SK-N-SH (cell line): Measurements from ENCODE around the gene TOX4. TPM values are rescaled to one million over a fixed set of nuclear protein-coding genes. Genes with fewer than 3 reads are reported as not detected.

ENCODE experiments used
- CTCF ChIA-PET: fragments of 300-600, 350-600 bp; formaldehyde crosslinking; extraction: SDS; loops from one replicate; lab custom pipeline; 2021; lab: Yijun Ruan, JAX
- POLR2A ChIA-PET: fragments of 350-600 bp; sonication (Branson Sonifier 250); formaldehyde crosslinking; extraction: SDS; loops from one replicate; lab custom pipeline; 2020; ENCODE audit warnings: antibody characterized with exemption, inconsistent platforms; lab: Yijun Ruan, JAX
- DNase-seq: peaks from one replicate; pipeline ENCODE4 v3.0.0; 2012
- H2AFZ ChIP-seq: fragments of 200-600 bp; sonication (generic); 2 replicates; pipeline ENCODE4 v1.8.1; 2016; ENCODE audit warnings: antibody characterized with exemption, mild to moderate bottlenecking, low read depth
- H3F3A ChIP-seq: fragments of 200-600 bp; sonication (generic); replicated peaks from 2 replicates; pipeline ENCODE3; 2016; ENCODE audit warnings: antibody characterized with exemption, mild to moderate bottlenecking; ENCODE audit not compliant: insufficient read depth
- H3K27ac ChIP-seq, 2 experiments: fragments of 200-500 bp in 1 of 2; fragments of 200-600 bp in 1 of 2; sonication (Bioruptor generic) in 1 of 2; sonication (generic), shearing (Covaris generic) in 1 of 2; 2 replicates each; pipeline versions ENCODE4 v1.5.1 to v1.6.1; 2014 to 2016; ENCODE audit warnings: low read depth in 2 of 2, inconsistent platforms in 1 of 2, low read length in 1 of 2, mild to moderate bottlenecking in 1 of 2, mixed read lengths in 1 of 2
- H3K27me3 ChIP-seq: fragments of 200-600 bp; sonication (generic), shearing (Covaris generic); 2 replicates; pipeline ENCODE4 v1.6.1; 2016; ENCODE audit warnings: mixed run types; ENCODE audit not compliant: insufficient read depth
- H3K36me3 ChIP-seq, 2 experiments: fragments of 200-500 bp in 1 of 2; fragments of 200-600 bp in 1 of 2; sonication (Bioruptor generic) in 1 of 2; sonication (generic) in 1 of 2; replicated peaks in 1 of 2; 2 replicates each; pipeline versions ENCODE3 to v1.5.1; 2014 to 2016; ENCODE audit warnings: low read length in 1 of 2, mild to moderate bottlenecking in 1 of 2; ENCODE audit not compliant: insufficient read depth in 2 of 2, control insufficient read depth in 1 of 2
- H3K4me1 ChIP-seq, 2 experiments: fragments of 200-500 bp in 1 of 2; fragments of 200-600 bp in 1 of 2; sonication (Bioruptor generic) in 1 of 2; sonication (generic), shearing (Covaris generic) in 1 of 2; 2 replicates each; pipeline versions ENCODE4 v1.5.1 to v1.6.1; 2014 to 2016; ENCODE audit warnings: low read depth in 1 of 2, low read length in 1 of 2, mixed run types in 1 of 2; ENCODE audit not compliant: insufficient read depth in 2 of 2, control insufficient read depth in 1 of 2
- H3K4me2 ChIP-seq: fragments of 200-600 bp; sonication (generic), shearing (Covaris generic); 2 replicates; pipeline ENCODE4 v1.6.1; 2017; ENCODE audit warnings: mixed run types
- H3K4me3 ChIP-seq, 2 experiments: fragments of 200-500 bp in 1 of 2; fragments of 200-600 bp in 1 of 2; sonication (Bioruptor generic) in 1 of 2; sonication (generic), shearing (Covaris generic) in 1 of 2; 2 replicates each; pipeline versions ENCODE4 v1.5.1 to v1.8.1; 2014 to 2016; ENCODE audit warnings: low read depth in 2 of 2, inconsistent platforms in 1 of 2, low read length in 1 of 2, mild to moderate bottlenecking in 1 of 2, mixed read lengths in 1 of 2, moderate library complexity in 1 of 2
- H3K79me2 ChIP-seq: fragments of 200-600 bp; sonication (generic); 2 replicates; pipeline ENCODE4 v1.8.1; 2017; ENCODE audit warnings: mild to moderate bottlenecking; ENCODE audit not compliant: insufficient read depth
- H3K9ac ChIP-seq: fragments of 200-600 bp; sonication (generic); 2 replicates; pipeline ENCODE4 v1.6.1; 2017; ENCODE audit warnings: mixed run types
- H3K9me2 ChIP-seq: fragments of 200-600 bp; sonication (generic); 2 replicates; pipeline ENCODE4 v1.6.1; 2017; ENCODE audit warnings: mixed run types
- H3K9me3 ChIP-seq: fragments of 200-600 bp; sonication (generic); 2 replicates; pipeline ENCODE4 v1.6.1; 2017; ENCODE audit warnings: mixed run types, mild to moderate bottlenecking, moderate library complexity
- H4K20me1 ChIP-seq: fragments of 200-600 bp; sonication (generic); 2 replicates; pipeline ENCODE4 v1.6.1; 2017; ENCODE audit warnings: mild to moderate bottlenecking, mixed run types; ENCODE audit not compliant: insufficient read depth
- EZH2phosphoT487 ChIP-seq: fragments of 200-600 bp; sonication (generic); IDR thresholded peaks from 2 replicates; pipeline ENCODE4 v1.6.1; 2017; ENCODE audit warnings: low read depth, mixed run types, mild to moderate bottlenecking, antibody characterized with exemption, moderate library complexity, borderline replicate concordance
- GABPA ChIP-seq: IDR thresholded peaks from 2 replicates; pipeline ENCODE4 v1.4.0; 2012; ENCODE audit warnings: low read depth, mild to moderate bottlenecking
- JUND ChIP-seq: IDR thresholded peaks from 2 replicates; pipeline ENCODE4 v1.4.0; 2012
- MXI1 ChIP-seq: IDR thresholded peaks from 2 replicates; pipeline ENCODE4 v1.6.1; 2012; ENCODE audit warnings: mild to moderate bottlenecking, low read depth, low read length, improper control_type of control experiment
- NFIC ChIP-seq: IDR thresholded peaks from 2 replicates; pipeline ENCODE4 v1.4.0; 2012; ENCODE audit warnings: borderline replicate concordance
- NRF1 ChIP-seq: IDR thresholded peaks from 2 replicates; pipeline ENCODE4 v1.6.1; 2012; ENCODE audit warnings: low read depth, mild to moderate bottlenecking, low read length
- RAD21 ChIP-seq: IDR thresholded peaks from 2 replicates; pipeline ENCODE4 v1.6.1; 2012; ENCODE audit warnings: mild to moderate bottlenecking, low read length
- RCOR1 ChIP-seq: fragments of 150-350 bp; IDR thresholded peaks from 2 replicates; pipeline ENCODE4 v1.6.1; 2017; ENCODE audit warnings: antibody characterized with exemption, low read length
- REST ChIP-seq: IDR thresholded peaks from 2 replicates; pipeline ENCODE4 v1.6.1; 2012; ENCODE audit warnings: mild to moderate bottlenecking, low read depth, low read length, moderate library complexity
- TAF1 ChIP-seq: IDR thresholded peaks from 2 replicates; pipeline ENCODE4 v1.6.1; 2012; ENCODE audit warnings: low read depth, mild to moderate bottlenecking, low read length, moderate library complexity, borderline replicate concordance
- TCF12 ChIP-seq: IDR thresholded peaks from 2 replicates; pipeline ENCODE4 v1.4.0; 2012
- USF1 ChIP-seq: IDR thresholded peaks from 2 replicates; pipeline ENCODE4 v1.4.0; 2012; ENCODE audit warnings: low read depth, borderline replicate concordance
- YY1 ChIP-seq: IDR thresholded peaks from 2 replicates; pipeline ENCODE4 v1.4.0; 2012; ENCODE audit warnings: low read depth, mild to moderate bottlenecking
- WGBS: methylation state at CpG from one replicate; pipeline ENCODE4 v1.1.6; 2017; ENCODE audit warnings: low lambda C conversion rate; 5-methylcytosine and 5-hydroxymethylcytosine counted together
- polyA plus RNA-seq, 3 experiments: library from polyadenylated mRNA; depleted of rRNA; stranded (reverse); fragments of >200 nt; gene quantifications; 2 replicates each; pipeline ENCODE4 v1.2.3, GENCODE V29; 2012
- TF ChIP-seq, protein P1 (sequence below): IDR thresholded peaks from 2 replicates; pipeline ENCODE4 v1.4.0; 2012; ENCODE audit warnings: low read depth, borderline replicate concordance
- TF ChIP-seq, protein P2 (sequence below): fragments of 150-350 bp; IDR thresholded peaks from 2 replicates; pipeline ENCODE4 v1.6.1; 2016; ENCODE audit warnings: mild to moderate bottlenecking, low read depth, low read length
- TF ChIP-seq, protein P3 (sequence below): IDR thresholded peaks from 2 replicates; pipeline ENCODE4 v1.4.0; 2012; ENCODE audit warnings: low read depth

The TOX4 gene
- polyA plus RNA-seq, 1 of the 3 experiments (the other 2 are of a cell fraction) = 52.3 TPM

DNA sequence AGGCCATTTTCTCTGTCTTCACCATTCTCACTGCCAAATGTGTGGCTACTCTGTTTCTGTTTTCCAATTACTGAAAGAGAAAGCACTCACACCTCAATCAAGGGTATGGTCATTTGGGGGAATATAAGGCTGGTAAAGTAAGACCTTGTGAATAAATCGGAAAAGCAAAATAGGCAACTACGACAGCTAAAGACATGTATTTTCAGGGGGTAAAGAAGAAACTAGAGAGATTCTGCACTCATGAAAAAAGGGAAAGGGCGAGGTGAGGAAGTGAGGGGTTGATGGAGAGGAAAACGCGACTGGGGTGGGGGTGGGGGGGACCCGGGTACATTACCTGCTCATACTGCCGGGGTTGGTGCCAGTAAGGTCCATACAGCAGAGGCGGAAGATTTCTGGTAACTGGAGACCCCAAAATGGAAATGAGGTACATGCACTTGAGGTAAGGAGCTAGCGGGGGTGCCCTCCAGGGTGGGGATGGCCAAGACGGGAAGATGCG lies 40.4 kb upstream of the TOX4 start:
- Histone ChIP-seq H3K27me3 (no peaks in the 10 kb centered on the region), H3K4me2 (peak overlapping the region; percentile 82), H3K4me3 (peak overlapping the region; percentile 58 to 73), H3K27ac (peak overlapping the region; percentile 69 to 85; a peak in 3 of 4 replicates), H3K4me1 (peaks cover 6% of the 10 kb centered on the region in 2 experiments; a peak in 3 of 4 replicates), H3K9me3 (no peaks in the 10 kb centered on the region), H3K9me2 (no peaks in the 10 kb centered on the region), H3F3A (peaks cover 7% of the 10 kb centered on the region), H3K9ac (peak overlapping the region; percentile 74), H4K20me1 (peaks cover 2% of the 10 kb centered on the region; the same call in 1 of the 2 replicates), H3K79me2 (peaks cover 94% of the 10 kb centered on the region), H3K36me3 (peaks cover 14 to 24% of the 10 kb centered on the region in 2 experiments), H2AFZ (peak overlapping the region; percentile 48; the same call in 1 of the 2 replicates)
- POLR2A ChIA-PET = interaction anchor here (0.5 to 2.1 kb wide), 6 partner anchors 19 to 151 kb away, joined by 3 to 29 read pairs (median 4); partner anchors contain the start of genes CHD8, METTL3 and RAB2B
- no peak for TF ChIP-seq GABPA
- TF ChIP-seq RAD21 = no peak
- no peak for TF ChIP-seq MXI1
- TF ChIP-seq USF1 = no peak
- TF ChIP-seq TCF12 = no peak
- no peak for TF ChIP-seq EZH2phosphoT487
- no peak for TF ChIP-seq YY1
- TF ChIP-seq RCOR1 = no peak
- TF ChIP-seq NFIC = no peak
- no peak for DNase-seq
- WGBS = 4% methylated on average over 11 of the region's 11 CpGs
- CTCF ChIA-PET = interaction anchor here (1.7 kb wide), 1 partner anchor 19 kb away, joined by 11 read pairs; the partner anchor contains the start of gene CHD8

DNA sequence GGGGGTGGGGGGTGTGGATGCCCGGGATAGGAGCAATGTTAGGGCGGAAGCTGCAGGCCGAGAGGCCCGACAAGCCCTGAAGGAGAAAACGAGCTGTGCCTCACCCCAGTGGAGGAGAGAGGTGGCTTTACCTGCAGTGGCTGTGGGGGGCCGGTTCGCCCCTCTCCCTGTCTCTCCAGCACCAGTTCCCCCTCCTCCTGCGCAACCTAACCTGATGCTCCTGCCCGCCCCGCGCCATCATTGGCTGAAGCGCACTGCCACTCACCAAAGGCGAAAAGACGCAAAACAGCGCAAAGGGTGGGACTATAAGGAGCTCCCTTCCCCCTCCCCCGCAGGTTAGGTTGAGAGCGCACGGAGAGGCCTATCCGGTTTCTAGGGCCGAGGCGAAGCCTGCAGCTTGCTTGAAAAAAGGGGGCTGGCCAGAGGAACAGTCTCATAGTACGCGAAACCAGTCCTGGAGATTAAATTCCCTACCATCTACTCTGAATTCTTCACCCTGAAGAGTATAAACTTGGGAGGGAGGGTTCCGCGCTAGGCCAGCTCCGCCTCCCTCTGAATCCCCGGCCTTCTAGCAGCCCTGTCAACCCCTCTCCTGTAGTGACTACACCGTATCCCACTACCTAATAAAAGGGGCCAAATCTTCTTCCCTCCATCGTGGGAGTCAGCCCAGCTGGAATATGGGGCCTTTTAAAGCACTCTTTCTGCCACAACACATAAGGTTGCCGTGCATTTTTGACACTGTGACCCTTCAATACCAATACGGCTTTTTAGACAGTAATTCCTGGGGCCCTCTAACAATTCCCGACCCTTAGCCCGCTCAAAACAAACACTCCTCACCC lies 39.7 kb upstream of the TOX4 start:
- peaks cover 7% of the 10 kb centered on the region for H3F3A ChIP-seq
- H3K79me2 ChIP-seq = peaks cover 94% of the 10 kb centered on the region
- H3K27me3 ChIP-seq = no peaks in the 10 kb centered on the region
- POLR2A ChIA-PET = interaction anchor here (0.5 to 2.1 kb wide), 5 partner anchors 18 to 150 kb away, joined by 3 to 29 read pairs (median 4); partner anchors contain the start of genes CHD8, METTL3 and RAB2B
- peak overlapping the region; percentile 82 for H3K4me2 ChIP-seq
- WGBS = 4% methylated on average over 26 of the region's 33 CpGs
- CTCF ChIA-PET = interaction anchor here (0.9 to 1.7 kb wide), 3 partner anchors 18 to 120 kb away, joined by 3 to 11 read pairs (median 4); partner anchors contain the start of gene CHD8
- peaks cover 6% of the 10 kb centered on the region in 2 experiments; a peak in 3 of 4 replicates for H3K4me1 ChIP-seq
- H3K9me3 ChIP-seq = no peaks in the 10 kb centered on the region
- DNase-seq = peak; percentile 93
- H3K9ac ChIP-seq = peak overlapping the region; percentile 74
- peak overlapping the region; percentile 58 to 73 for H3K4me3 ChIP-seq
- no peaks in the 10 kb centered on the region; the same call in 1 of the 2 replicates for H4K20me1 ChIP-seq
- peak overlapping the region; percentile 85 to 90 for H3K27ac ChIP-seq
- peaks cover 14 to 19% of the 10 kb centered on the region in 2 experiments for H3K36me3 ChIP-seq
- peak overlapping the region; percentile 64 for H2AFZ ChIP-seq
- no peaks in the 10 kb centered on the region for H3K9me2 ChIP-seq
- TF ChIP-seq TAF1 (peak; percentile 66), REST (peak; percentile 30; the same call in 1 of the 2 replicates), RCOR1 (no peak), GABPA (peak; percentile 54), JUND (peak; percentile 27; the same call in 1 of the 2 replicates), NRF1 (peak; percentile 42), YY1 (peak; percentile 65; the same call in 1 of the 2 replicates)
- TF ChIP-seq, protein P1, sequence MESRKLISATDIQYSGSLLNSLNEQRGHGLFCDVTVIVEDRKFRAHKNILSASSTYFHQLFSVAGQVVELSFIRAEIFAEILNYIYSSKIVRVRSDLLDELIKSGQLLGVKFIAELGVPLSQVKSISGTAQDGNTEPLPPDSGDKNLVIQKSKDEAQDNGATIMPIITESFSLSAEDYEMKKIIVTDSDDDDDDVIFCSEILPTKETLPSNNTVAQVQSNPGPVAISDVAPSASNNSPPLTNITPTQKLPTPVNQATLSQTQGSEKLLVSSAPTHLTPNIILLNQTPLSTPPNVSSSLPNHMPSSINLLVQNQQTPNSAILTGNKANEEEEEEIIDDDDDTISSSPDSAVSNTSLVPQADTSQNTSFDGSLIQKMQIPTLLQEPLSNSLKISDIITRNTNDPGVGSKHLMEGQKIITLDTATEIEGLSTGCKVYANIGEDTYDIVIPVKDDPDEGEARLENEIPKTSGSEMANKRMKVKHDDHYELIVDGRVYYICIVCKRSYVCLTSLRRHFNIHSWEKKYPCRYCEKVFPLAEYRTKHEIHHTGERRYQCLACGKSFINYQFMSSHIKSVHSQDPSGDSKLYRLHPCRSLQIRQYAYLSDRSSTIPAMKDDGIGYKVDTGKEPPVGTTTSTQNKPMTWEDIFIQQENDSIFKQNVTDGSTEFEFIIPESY = peak; percentile 67; the same call in 1 of the 2 replicates
- TF ChIP-seq, protein P2, sequence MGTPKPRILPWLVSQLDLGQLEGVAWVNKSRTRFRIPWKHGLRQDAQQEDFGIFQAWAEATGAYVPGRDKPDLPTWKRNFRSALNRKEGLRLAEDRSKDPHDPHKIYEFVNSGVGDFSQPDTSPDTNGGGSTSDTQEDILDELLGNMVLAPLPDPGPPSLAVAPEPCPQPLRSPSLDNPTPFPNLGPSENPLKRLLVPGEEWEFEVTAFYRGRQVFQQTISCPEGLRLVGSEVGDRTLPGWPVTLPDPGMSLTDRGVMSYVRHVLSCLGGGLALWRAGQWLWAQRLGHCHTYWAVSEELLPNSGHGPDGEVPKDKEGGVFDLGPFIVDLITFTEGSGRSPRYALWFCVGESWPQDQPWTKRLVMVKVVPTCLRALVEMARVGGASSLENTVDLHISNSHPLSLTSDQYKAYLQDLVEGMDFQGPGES = peak; percentile 76
- TF ChIP-seq, protein P3, sequence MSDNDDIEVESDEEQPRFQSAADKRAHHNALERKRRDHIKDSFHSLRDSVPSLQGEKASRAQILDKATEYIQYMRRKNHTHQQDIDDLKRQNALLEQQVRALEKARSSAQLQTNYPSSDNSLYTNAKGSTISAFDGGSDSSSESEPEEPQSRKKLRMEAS = peak; percentile 55; the same call in 1 of the 2 replicates
